MM.1S (cell line): ENCODE measurements around the gene PRR14.

Experiments used
- DNase-seq: peaks from one replicate; pipeline ENCODE4 v3.0.0-alpha.2; 2015
- H2AFZ ChIP-seq: fragments of 300-600 bp; sonication (generic); 2 replicates; pipeline ENCODE4 v1.6.0; 2016; ENCODE audit warnings: antibody characterized with exemption, low read length
- H3F3A ChIP-seq: fragments of 300-600 bp; sonication (generic); 2 replicates; pipeline ENCODE4 v1.6.1; 2016; ENCODE audit warnings: mild to moderate bottlenecking, antibody characterized with exemption, low read length, moderate library complexity, mixed read lengths; ENCODE audit not compliant: insufficient read depth
- H3K27ac ChIP-seq: fragments of 300-600 bp; sonication (generic); 2 replicates; pipeline ENCODE4 v1.5.1; 2016; ENCODE audit warnings: mild to moderate bottlenecking, low read length
- H3K27me3 ChIP-seq: fragments of 300-600 bp; sonication (generic); replicated peaks from 2 replicates; pipeline ENCODE4 v1.6.0; 2016; ENCODE audit warnings: low read length; ENCODE audit not compliant: insufficient read depth
- H3K36me3 ChIP-seq: fragments of 300-600 bp; sonication (generic); replicated peaks from 2 replicates; pipeline ENCODE4 v1.6.1; 2016; ENCODE audit warnings: mild to moderate bottlenecking, low read length, mixed read lengths; ENCODE audit not compliant: insufficient read depth
- H3K4me1 ChIP-seq: fragments of 300-600 bp; sonication (generic); 2 replicates; pipeline ENCODE4 v1.6.1; 2016; ENCODE audit warnings: low read length, mixed read lengths
- H3K4me2 ChIP-seq: fragments of 300-600 bp; sonication (generic); 2 replicates; pipeline ENCODE4 v1.6.0; 2016; ENCODE audit warnings: low read depth, low read length
- H3K4me3 ChIP-seq: fragments of 300-600 bp; sonication (generic); 2 replicates; pipeline ENCODE4 v1.5.1; 2016; ENCODE audit warnings: low read length, mixed read lengths
- H3K79me2 ChIP-seq: fragments of 300-600 bp; sonication (generic); 2 replicates; pipeline ENCODE4 v1.6.1; 2016; ENCODE audit warnings: mixed run types, low read length, mixed read lengths
- H3K9ac ChIP-seq: fragments of 300-600 bp; sonication (generic); 2 replicates; pipeline ENCODE4 v1.6.1; 2016; ENCODE audit warnings: low read length, mixed read lengths
- H3K9me2 ChIP-seq: fragments of 300-600 bp; sonication (generic); replicated peaks from 2 replicates; pipeline ENCODE4 v1.6.1; 2016; ENCODE audit warnings: mild to moderate bottlenecking, low read length, mixed read lengths; ENCODE audit not compliant: insufficient read depth
- H3K9me3 ChIP-seq: fragments of 300-600 bp; sonication (generic); replicated peaks from 2 replicates; pipeline ENCODE4 v1.6.1; 2016; ENCODE audit warnings: mild to moderate bottlenecking, low read length, mixed read lengths; ENCODE audit not compliant: insufficient read depth
- H4K20me1 ChIP-seq: fragments of 300-600 bp; sonication (generic); 2 replicates; pipeline ENCODE4 v1.6.1; 2016; ENCODE audit warnings: mild to moderate bottlenecking, low read length, moderate library complexity, mixed read lengths; ENCODE audit not compliant: insufficient read depth
- EZH2 ChIP-seq: fragments of 300-600 bp; sonication (generic); optimal IDR thresholded peaks from 2 replicates; pipeline ENCODE3; 2017; ENCODE audit warnings: low read depth, mild to moderate bottlenecking, antibody characterized with exemption, low read length, mixed read lengths
- EZH2phosphoT487 ChIP-seq: fragments of 300-600 bp; sonication (generic); IDR thresholded peaks from 2 replicates; pipeline ENCODE4 v1.6.1; 2018; ENCODE audit warnings: antibody characterized with exemption, low read length
- TF ChIP-seq, protein P1 (sequence below): fragments of 300-600 bp; sonication (generic); IDR thresholded peaks from 2 replicates; pipeline ENCODE4 v1.5.1; 2016; ENCODE audit warnings: antibody characterized with exemption, low read length, mixed read lengths

The PRR14 gene

DNA sequence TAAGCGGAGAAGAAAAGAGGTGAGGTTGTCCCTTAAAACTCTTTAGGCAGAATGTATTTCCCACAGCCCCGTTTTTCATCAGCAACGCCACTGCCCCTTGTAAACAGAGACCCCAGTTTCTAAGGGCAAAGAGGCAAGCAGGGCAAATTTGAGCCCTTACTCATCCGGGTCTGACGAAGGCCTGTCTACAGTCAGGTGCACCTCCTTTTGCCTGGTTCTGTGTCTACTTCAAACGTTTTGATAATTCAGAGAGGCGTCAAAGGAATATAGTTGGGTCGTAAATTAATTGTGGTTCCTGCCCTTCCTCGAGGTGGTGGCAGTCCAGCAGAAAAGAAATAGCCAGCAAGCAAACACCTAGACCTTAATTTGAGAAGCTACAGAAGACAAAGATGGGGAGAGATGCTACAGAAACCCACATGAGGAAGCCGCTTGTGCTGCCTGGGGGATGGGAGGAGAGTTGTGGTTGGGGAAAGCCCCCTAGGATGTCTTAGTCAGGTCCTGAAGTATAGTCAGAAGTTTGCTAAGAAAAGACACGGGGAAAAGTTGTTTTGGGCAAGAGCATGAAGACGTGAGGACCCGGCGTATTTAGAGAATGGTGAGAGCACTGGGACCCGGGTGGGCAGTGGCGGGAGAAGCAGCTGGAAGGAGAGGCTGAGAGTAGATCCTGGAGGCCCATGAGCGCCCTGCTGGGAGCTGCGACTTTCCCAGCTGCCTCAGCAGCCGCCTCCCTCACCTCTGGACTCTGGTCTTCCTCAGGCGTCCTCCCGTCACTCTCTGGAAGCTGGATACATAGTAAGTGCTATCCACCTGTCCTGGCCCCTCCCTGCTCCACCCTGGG lies 9.9 kb downstream of the PRR14 start:
- peaks cover 11% of the 10 kb centered on the region; the same call in 1 of the 2 replicates for H3K4me1 ChIP-seq
- peak overlapping the region; percentile 83 for H3K9ac ChIP-seq

DNA sequence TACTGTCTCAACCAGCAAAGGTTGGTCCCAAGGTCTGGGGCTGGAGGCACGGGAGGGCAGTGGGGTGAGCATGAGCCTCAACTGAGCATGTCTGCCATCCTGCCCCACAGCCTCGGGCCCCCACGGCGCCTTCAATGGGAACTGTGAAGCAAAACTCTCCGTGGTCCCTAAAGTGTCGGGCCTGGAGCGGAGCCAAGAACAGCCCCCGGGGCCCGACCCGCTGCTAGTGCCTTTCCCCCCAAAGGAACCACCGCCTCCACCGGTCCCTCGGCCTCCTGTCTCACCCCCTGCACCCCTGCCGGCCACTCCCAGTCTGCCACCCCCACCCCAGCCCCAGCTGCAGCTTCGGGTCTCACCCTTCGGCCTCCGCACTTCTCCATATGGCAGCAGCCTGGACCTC lies 11.7 kb downstream of the PRR14 start:
- Histone ChIP-seq H3K27ac (no peak overlapping the region), H4K20me1 (no peaks in the 10 kb centered on the region), H3K36me3 (peaks cover 8% of the 10 kb centered on the region), H3K9me3 (no peaks in the 10 kb centered on the region), H3F3A (peaks cover 14% of the 10 kb centered on the region), H3K4me1 (0 out of 2 replicates have a peak, but pooled peaks cover 11% of the 10 kb centered on the region), H3K79me2 (peaks cover 60% of the 10 kb centered on the region), H3K27me3 (no peaks in the 10 kb centered on the region), H3K9me2 (no peaks in the 10 kb centered on the region), H3K4me2 (no peak overlapping the region), H3K4me3 (no peak overlapping the region), H3K9ac (no peak overlapping the region), H2AFZ (no peak overlapping the region)
- TF ChIP-seq EZH2phosphoT487 (no peak), EZH2 (no peak)
- TF ChIP-seq, protein P1, sequence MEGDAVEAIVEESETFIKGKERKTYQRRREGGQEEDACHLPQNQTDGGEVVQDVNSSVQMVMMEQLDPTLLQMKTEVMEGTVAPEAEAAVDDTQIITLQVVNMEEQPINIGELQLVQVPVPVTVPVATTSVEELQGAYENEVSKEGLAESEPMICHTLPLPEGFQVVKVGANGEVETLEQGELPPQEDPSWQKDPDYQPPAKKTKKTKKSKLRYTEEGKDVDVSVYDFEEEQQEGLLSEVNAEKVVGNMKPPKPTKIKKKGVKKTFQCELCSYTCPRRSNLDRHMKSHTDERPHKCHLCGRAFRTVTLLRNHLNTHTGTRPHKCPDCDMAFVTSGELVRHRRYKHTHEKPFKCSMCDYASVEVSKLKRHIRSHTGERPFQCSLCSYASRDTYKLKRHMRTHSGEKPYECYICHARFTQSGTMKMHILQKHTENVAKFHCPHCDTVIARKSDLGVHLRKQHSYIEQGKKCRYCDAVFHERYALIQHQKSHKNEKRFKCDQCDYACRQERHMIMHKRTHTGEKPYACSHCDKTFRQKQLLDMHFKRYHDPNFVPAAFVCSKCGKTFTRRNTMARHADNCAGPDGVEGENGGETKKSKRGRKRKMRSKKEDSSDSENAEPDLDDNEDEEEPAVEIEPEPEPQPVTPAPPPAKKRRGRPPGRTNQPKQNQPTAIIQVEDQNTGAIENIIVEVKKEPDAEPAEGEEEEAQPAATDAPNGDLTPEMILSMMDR: no peak
- DNase-seq: no peak

More for the DNA sequence above, 9.9 kb downstream of the PRR14 start:
- Histone ChIP-seq H4K20me1 (no peaks in the 10 kb centered on the region), H3K4me2 (peak overlapping the region; percentile 87), H3K27me3 (no peaks in the 10 kb centered on the region), H3K4me3 (peak overlapping the region; percentile 95), H3K9me3 (no peaks in the 10 kb centered on the region), H3K27ac (peak overlapping the region; percentile 62; the same call in 1 of the 2 replicates), H3K79me2 (peaks cover 57% of the 10 kb centered on the region), H3K36me3 (peaks cover 5% of the 10 kb centered on the region), H2AFZ (peak overlapping the region; percentile 63; the same call in 1 of the 2 replicates), H3K9me2 (no peaks in the 10 kb centered on the region), H3F3A (peaks cover 25% of the 10 kb centered on the region)
- no peak for TF ChIP-seq EZH2
- no peak for TF ChIP-seq EZH2phosphoT487
- TF ChIP-seq, protein P1: no peak
- peak; percentile 85 for DNase-seq

DNA sequence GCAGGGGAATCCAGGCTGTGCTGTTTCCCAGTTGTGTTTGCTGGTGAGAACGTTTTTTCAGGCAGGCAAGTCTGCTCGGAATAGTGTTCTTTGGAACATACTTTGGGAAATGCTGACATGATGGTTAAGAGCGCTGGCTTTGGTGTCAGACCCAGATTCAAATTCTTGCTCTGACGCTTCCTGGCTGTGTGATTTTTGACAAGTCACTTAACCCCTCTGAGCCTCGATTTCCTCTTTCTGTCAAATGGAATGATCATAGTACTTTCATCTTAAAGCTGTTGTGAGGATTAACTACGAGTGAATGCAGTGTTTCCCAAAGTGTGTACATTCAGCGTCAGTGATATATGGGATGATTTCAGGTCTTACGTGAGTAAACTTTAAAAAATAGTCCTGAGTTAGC lies 12.3 kb downstream of the PRR14 start:
- DNase-seq: no peak
- no peaks in the 10 kb centered on the region for H3K9me3 ChIP-seq
- no peak overlapping the region for H3K27ac ChIP-seq
- TF ChIP-seq, protein P1: no peak
- TF ChIP-seq EZH2phosphoT487 (no peak), EZH2 (no peak)
- H4K20me1 ChIP-seq: no peaks in the 10 kb centered on the region
- no peak overlapping the region for H2AFZ ChIP-seq
- H3K9ac ChIP-seq: no peak overlapping the region
- H3K4me2 ChIP-seq: no peak overlapping the region
- peaks cover 12% of the 10 kb centered on the region for H3F3A ChIP-seq
- 0 out of 2 replicates have a peak, but pooled peaks cover 11% of the 10 kb centered on the region for H3K4me1 ChIP-seq
- peaks cover 8% of the 10 kb centered on the region for H3K36me3 ChIP-seq
- H3K9me2 ChIP-seq: no peaks in the 10 kb centered on the region
- H3K4me3 ChIP-seq: no peak overlapping the region
- no peaks in the 10 kb centered on the region for H3K27me3 ChIP-seq
- H3K79me2 ChIP-seq: peaks cover 60% of the 10 kb centered on the region
